WTC11 (cell line): ENCODE results near the gene RNF224. TPM values are rescaled to one million over a fixed set of nuclear protein-coding genes. Genes with fewer than 3 reads are reported as not detected.

Source experiments
- ATAC-seq: fragments of 200-7000 bp; cut with Tn5 transposase; 2 replicates; pipeline ENCODE4 v1.10.0; 2021; ENCODE audit warnings: mild to moderate bottlenecking, moderate library complexity
- CTCF ChIA-PET: fragments of 300-600 bp; sonication (Branson Sonifier 250); formaldehyde crosslinking; loops from one replicate; lab custom pipeline; 2021; ENCODE audit warnings: antibody characterized with exemption; lab: Charles Lee
- POLR2A ChIA-PET: fragments of 350-600 bp; sonication (Branson Sonifier 250); formaldehyde crosslinking; loops from one replicate; lab custom pipeline; 2021; ENCODE audit warnings: antibody characterized with exemption; lab: Charles Lee
- DNase-seq: peaks from one replicate; pipeline ENCODE4 v3.0.0; 2021; ENCODE audit warnings: low spot score
- H3K27ac Mint-ChIP-seq: 2 replicates; pipeline ENCODE4 v1.8.0; 2021; ENCODE audit warnings: mixed read lengths
- H3K27me3 Mint-ChIP-seq: 2 replicates; pipeline ENCODE4 v1.8.0; 2021; ENCODE audit warnings: low read depth, mild to moderate bottlenecking, moderate library complexity, mixed read lengths
- H3K36me3 Mint-ChIP-seq: 2 replicates; pipeline ENCODE4 v1.8.0; 2021; ENCODE audit warnings: mixed read lengths
- H3K4me1 Mint-ChIP-seq: 2 replicates; pipeline ENCODE4 v1.8.0; 2022; ENCODE audit warnings: mixed read lengths
- H3K4me3 Mint-ChIP-seq: 2 replicates; pipeline ENCODE4 v1.8.0; 2021; ENCODE audit warnings: mild to moderate bottlenecking, moderate library complexity, mixed read lengths
- H3K9me3 Mint-ChIP-seq: 2 replicates; pipeline ENCODE4 v1.8.0; 2021; ENCODE audit warnings: mixed read lengths
- CBFB ChIP-seq: sonication (generic); formaldehyde crosslinking; IDR thresholded peaks from 2 replicates; pipeline ENCODE4 v1.8.1; 2022; ENCODE audit warnings: mild to moderate bottlenecking, low read depth, missing genetic modification reagents
- ESRRA ChIP-seq: sonication (generic); formaldehyde crosslinking; IDR thresholded peaks from 2 replicates; pipeline ENCODE4 v1.8.1; 2022; ENCODE audit warnings: mild to moderate bottlenecking, missing genetic modification reagents, borderline replicate concordance
- IRF2 ChIP-seq: sonication (generic); formaldehyde crosslinking; IDR thresholded peaks from 2 replicates; pipeline ENCODE4 v1.8.0; 2022; ENCODE audit warnings: low read depth, missing genetic modification reagents, borderline replicate concordance
- KAT7 ChIP-seq: sonication (generic); formaldehyde crosslinking; IDR thresholded peaks from 2 replicates; pipeline ENCODE4 v1.8.1; 2023; ENCODE audit warnings: missing genetic modification reagents, mild to moderate bottlenecking, borderline replicate concordance
- NFYB ChIP-seq: sonication (generic); formaldehyde crosslinking; conservative IDR thresholded peaks from 2 replicates; pipeline ENCODE4 v1.8.0; 2022; ENCODE audit warnings: low read depth, missing genetic modification reagents
- total RNA-seq: library from RNA; stranded (reverse); gene quantifications from 3 replicates; pipeline ENCODE4 v1.2.3, GENCODE V29; 2021
- TF ChIP-seq, protein P1 (sequence below): fragments of 250-450 bp; sonication (Bioruptor Pico); IDR thresholded peaks from 2 replicates; pipeline ENCODE4 v1.8.0; 2021; ENCODE audit warnings: mild to moderate bottlenecking
- TF ChIP-seq, protein P2 (sequence below): sonication (generic); formaldehyde crosslinking; IDR thresholded peaks from 2 replicates; pipeline ENCODE4 v1.8.0; 2023; ENCODE audit warnings: mild to moderate bottlenecking, missing genetic modification reagents
- TF ChIP-seq, protein P3 (sequence below): sonication (generic); formaldehyde crosslinking; conservative IDR thresholded peaks from 2 replicates; pipeline ENCODE4 v1.8.1; 2022; ENCODE audit warnings: mild to moderate bottlenecking, missing genetic modification reagents
- TF ChIP-seq, protein P4 (sequence below): sonication (generic); formaldehyde crosslinking; IDR thresholded peaks from 2 replicates; pipeline ENCODE4 v1.8.1; 2023; ENCODE audit warnings: mild to moderate bottlenecking, missing genetic modification reagents, moderate library complexity
- TF ChIP-seq, protein P5 (sequence below): fragments of 250-450 bp; sonication (Bioruptor Pico); IDR thresholded peaks from 2 replicates; pipeline ENCODE4 v1.9.0; 2021; ENCODE audit warnings: mild to moderate bottlenecking, borderline replicate concordance
- TF ChIP-seq, protein P6 (sequence below): sonication (generic); formaldehyde crosslinking; IDR thresholded peaks from 2 replicates; pipeline ENCODE4 v1.8.1; 2023; ENCODE audit warnings: mild to moderate bottlenecking, missing genetic modification reagents
- TF ChIP-seq, protein P7 (sequence below): fragments of 250-450 bp; sonication (Bioruptor Pico); IDR thresholded peaks from 2 replicates; pipeline ENCODE4 v1.9.0; 2021; ENCODE audit warnings: mild to moderate bottlenecking

Gene RNF224
- total RNA-seq, 1 experiment from 2014 or later: 0.59 TPM

DNA sequence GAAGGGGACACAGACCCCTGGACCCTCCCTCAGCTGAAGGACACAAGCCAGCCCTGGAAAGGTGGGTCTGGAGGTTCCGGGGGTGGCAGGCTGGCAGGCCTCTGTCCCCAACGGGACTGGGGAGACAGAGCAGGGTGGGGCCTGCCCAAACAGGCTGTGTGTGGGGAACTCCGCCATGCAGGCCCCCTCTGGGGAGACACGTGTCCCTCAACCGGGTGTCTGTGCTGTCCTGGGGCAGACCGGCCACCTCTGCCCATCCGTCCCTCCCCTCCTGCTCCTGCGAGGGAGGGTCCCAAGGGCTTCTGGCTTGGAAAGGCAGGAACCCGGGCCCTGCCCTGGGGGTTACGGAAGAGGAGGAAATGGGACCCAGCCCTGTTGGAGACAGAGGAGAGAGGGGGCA is 4.8 kb downstream of the RNF224 start (continued):
- TF ChIP-seq, protein P1, sequence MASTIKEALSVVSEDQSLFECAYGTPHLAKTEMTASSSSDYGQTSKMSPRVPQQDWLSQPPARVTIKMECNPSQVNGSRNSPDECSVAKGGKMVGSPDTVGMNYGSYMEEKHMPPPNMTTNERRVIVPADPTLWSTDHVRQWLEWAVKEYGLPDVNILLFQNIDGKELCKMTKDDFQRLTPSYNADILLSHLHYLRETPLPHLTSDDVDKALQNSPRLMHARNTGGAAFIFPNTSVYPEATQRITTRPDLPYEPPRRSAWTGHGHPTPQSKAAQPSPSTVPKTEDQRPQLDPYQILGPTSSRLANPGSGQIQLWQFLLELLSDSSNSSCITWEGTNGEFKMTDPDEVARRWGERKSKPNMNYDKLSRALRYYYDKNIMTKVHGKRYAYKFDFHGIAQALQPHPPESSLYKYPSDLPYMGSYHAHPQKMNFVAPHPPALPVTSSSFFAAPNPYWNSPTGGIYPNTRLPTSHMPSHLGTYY (CRISPR knock-in tag): no peak
- TF ChIP-seq, protein P2, sequence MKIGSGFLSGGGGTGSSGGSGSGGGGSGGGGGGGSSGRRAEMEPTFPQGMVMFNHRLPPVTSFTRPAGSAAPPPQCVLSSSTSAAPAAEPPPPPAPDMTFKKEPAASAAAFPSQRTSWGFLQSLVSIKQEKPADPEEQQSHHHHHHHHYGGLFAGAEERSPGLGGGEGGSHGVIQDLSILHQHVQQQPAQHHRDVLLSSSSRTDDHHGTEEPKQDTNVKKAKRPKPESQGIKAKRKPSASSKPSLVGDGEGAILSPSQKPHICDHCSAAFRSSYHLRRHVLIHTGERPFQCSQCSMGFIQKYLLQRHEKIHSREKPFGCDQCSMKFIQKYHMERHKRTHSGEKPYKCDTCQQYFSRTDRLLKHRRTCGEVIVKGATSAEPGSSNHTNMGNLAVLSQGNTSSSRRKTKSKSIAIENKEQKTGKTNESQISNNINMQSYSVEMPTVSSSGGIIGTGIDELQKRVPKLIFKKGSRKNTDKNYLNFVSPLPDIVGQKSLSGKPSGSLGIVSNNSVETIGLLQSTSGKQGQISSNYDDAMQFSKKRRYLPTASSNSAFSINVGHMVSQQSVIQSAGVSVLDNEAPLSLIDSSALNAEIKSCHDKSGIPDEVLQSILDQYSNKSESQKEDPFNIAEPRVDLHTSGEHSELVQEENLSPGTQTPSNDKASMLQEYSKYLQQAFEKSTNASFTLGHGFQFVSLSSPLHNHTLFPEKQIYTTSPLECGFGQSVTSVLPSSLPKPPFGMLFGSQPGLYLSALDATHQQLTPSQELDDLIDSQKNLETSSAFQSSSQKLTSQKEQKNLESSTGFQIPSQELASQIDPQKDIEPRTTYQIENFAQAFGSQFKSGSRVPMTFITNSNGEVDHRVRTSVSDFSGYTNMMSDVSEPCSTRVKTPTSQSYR (CRISPR knock-in tag): no peak
- TF ChIP-seq, protein P3, sequence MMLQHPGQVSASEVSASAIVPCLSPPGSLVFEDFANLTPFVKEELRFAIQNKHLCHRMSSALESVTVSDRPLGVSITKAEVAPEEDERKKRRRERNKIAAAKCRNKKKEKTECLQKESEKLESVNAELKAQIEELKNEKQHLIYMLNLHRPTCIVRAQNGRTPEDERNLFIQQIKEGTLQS (CRISPR knock-in tag): no peak

DNA sequence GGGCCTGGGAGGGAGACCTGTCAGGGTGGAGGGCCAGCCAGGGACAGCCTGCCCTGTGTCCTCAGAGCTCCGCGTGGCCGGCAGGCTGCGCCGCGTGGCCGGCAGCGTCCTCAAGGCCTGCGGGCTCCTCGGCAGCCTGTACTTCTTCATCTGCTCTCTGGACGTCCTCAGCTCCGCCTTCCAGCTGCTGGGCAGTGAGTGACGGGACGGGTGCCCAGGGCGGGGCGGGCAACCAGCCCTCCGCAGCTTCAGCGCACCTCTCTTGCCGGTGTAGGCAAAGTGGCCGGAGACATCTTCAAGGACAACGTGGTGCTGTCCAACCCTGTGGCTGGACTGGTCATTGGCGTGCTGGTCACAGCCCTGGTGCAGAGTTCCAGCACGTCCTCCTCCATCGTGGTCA is 5.2 kb downstream of the RNF224 start:
- CTCF ChIA-PET: interaction anchor here (0.6 kb wide), 1 partner anchor 9 kb away, joined by 6 read pairs; no protein-coding TSS in a partner anchor
- ATAC-seq (no peak), DNase-seq (no peak)
- Mint-ChIP-seq H3K4me1 (peaks cover 12% of the 10 kb centered on the region), H3K9me3 (no peaks in the 10 kb centered on the region), H3K27ac (no peak overlapping the region), H3K36me3 (no peaks in the 10 kb centered on the region), H3K27me3 (no peaks in the 10 kb centered on the region), H3K4me3 (no peak overlapping the region)
- POLR2A ChIA-PET: no interaction called here
- TF ChIP-seq NFYB (CRISPR knock-in tag): no peak
- TF ChIP-seq ESRRA (CRISPR knock-in tag): no peak
- TF ChIP-seq CBFB: no peak
- no peak for TF ChIP-seq IRF2 (CRISPR knock-in tag)
- TF ChIP-seq, protein P4, sequence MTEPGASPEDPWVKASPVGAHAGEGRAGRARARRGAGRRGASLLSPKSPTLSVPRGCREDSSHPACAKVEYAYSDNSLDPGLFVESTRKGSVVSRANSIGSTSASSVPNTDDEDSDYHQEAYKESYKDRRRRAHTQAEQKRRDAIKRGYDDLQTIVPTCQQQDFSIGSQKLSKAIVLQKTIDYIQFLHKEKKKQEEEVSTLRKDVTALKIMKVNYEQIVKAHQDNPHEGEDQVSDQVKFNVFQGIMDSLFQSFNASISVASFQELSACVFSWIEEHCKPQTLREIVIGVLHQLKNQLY (CRISPR knock-in tag): no peak

DNA sequence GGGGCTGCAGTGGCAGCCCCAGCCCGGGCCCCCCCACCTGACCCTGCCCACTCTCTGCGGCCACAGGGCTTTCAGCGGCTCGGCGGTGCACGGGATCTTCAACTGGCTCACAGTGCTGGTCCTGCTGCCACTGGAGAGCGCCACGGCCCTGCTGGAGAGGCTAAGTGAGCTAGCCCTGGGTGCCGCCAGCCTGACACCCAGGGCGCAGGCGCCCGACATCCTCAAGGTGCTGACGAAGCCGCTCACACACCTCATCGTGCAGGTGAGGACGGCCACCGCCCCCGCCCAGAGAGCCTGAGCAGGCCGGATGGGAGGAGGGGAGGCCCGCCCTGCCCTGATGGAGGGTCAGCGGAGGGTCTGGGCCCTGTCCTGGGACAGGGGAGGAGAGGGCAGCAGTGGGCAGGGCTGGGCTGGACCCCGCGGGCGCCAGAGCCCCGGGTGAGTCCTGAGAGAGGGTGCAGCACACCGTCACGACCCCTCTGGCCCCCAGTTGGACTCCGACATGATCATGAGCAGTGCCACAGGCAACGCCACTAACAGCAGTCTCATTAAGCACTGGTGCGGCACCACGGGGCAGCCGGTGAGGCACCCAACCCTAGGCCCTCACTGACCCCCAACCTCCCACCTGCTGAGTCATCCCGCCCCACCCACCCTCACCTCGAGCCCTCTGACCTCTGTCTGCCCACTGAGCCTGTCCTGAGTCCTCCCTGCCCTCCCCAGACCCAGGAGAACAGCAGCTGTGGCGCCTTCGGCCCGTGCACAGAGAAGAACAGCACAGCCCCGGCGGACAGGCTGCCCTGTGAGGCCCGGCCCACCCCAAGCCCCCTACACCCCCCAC is 6.1 kb downstream of the RNF224 start:
- Mint-ChIP-seq H3K4me3 (no peak overlapping the region), H3K36me3 (no peaks in the 10 kb centered on the region), H3K4me1 (peaks cover 13% of the 10 kb centered on the region), H3K27ac (no peak overlapping the region), H3K9me3 (no peaks in the 10 kb centered on the region), H3K27me3 (no peaks in the 10 kb centered on the region)
- no peak for ATAC-seq
- ChIA-PET CTCF (interaction anchor here (0.5 to 4.6 kb wide), 8 partner anchors 9 to 187 kb away, joined by 3 to 143 read pairs (median 3); partner anchors contain the start of genes CYSRT1, NPDC1, RNF208 and RNF224), POLR2A (no interaction called here)
- DNase-seq: no peak
- TF ChIP-seq, protein P5, sequence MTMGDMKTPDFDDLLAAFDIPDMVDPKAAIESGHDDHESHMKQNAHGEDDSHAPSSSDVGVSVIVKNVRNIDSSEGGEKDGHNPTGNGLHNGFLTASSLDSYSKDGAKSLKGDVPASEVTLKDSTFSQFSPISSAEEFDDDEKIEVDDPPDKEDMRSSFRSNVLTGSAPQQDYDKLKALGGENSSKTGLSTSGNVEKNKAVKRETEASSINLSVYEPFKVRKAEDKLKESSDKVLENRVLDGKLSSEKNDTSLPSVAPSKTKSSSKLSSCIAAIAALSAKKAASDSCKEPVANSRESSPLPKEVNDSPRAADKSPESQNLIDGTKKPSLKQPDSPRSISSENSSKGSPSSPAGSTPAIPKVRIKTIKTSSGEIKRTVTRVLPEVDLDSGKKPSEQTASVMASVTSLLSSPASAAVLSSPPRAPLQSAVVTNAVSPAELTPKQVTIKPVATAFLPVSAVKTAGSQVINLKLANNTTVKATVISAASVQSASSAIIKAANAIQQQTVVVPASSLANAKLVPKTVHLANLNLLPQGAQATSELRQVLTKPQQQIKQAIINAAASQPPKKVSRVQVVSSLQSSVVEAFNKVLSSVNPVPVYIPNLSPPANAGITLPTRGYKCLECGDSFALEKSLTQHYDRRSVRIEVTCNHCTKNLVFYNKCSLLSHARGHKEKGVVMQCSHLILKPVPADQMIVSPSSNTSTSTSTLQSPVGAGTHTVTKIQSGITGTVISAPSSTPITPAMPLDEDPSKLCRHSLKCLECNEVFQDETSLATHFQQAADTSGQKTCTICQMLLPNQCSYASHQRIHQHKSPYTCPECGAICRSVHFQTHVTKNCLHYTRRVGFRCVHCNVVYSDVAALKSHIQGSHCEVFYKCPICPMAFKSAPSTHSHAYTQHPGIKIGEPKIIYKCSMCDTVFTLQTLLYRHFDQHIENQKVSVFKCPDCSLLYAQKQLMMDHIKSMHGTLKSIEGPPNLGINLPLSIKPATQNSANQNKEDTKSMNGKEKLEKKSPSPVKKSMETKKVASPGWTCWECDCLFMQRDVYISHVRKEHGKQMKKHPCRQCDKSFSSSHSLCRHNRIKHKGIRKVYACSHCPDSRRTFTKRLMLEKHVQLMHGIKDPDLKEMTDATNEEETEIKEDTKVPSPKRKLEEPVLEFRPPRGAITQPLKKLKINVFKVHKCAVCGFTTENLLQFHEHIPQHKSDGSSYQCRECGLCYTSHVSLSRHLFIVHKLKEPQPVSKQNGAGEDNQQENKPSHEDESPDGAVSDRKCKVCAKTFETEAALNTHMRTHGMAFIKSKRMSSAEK: no peak
- TF ChIP-seq, protein P2 (CRISPR knock-in tag): no peak
- TF ChIP-seq, protein P6, sequence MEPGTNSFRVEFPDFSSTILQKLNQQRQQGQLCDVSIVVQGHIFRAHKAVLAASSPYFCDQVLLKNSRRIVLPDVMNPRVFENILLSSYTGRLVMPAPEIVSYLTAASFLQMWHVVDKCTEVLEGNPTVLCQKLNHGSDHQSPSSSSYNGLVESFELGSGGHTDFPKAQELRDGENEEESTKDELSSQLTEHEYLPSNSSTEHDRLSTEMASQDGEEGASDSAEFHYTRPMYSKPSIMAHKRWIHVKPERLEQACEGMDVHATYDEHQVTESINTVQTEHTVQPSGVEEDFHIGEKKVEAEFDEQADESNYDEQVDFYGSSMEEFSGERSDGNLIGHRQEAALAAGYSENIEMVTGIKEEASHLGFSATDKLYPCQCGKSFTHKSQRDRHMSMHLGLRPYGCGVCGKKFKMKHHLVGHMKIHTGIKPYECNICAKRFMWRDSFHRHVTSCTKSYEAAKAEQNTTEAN (CRISPR knock-in tag): no peak
- TF ChIP-seq KAT7 (CRISPR knock-in tag): no peak
- TF ChIP-seq, protein P7, sequence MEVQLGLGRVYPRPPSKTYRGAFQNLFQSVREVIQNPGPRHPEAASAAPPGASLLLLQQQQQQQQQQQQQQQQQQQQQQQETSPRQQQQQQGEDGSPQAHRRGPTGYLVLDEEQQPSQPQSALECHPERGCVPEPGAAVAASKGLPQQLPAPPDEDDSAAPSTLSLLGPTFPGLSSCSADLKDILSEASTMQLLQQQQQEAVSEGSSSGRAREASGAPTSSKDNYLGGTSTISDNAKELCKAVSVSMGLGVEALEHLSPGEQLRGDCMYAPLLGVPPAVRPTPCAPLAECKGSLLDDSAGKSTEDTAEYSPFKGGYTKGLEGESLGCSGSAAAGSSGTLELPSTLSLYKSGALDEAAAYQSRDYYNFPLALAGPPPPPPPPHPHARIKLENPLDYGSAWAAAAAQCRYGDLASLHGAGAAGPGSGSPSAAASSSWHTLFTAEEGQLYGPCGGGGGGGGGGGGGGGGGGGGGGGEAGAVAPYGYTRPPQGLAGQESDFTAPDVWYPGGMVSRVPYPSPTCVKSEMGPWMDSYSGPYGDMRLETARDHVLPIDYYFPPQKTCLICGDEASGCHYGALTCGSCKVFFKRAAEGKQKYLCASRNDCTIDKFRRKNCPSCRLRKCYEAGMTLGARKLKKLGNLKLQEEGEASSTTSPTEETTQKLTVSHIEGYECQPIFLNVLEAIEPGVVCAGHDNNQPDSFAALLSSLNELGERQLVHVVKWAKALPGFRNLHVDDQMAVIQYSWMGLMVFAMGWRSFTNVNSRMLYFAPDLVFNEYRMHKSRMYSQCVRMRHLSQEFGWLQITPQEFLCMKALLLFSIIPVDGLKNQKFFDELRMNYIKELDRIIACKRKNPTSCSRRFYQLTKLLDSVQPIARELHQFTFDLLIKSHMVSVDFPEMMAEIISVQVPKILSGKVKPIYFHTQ (CRISPR knock-in tag): no peak
- TF ChIP-seq, protein P3 (CRISPR knock-in tag): no peak
